Measurements from ENCODE around the gene RPS6KA2. TPM values are rescaled to one million over a fixed set of nuclear protein-coding genes. Genes with fewer than 3 reads are reported as not detected.

Gene RPS6KA2
- total RNA-seq, 1 experiment from 2014 or later: 12.3 TPM

DNA sequence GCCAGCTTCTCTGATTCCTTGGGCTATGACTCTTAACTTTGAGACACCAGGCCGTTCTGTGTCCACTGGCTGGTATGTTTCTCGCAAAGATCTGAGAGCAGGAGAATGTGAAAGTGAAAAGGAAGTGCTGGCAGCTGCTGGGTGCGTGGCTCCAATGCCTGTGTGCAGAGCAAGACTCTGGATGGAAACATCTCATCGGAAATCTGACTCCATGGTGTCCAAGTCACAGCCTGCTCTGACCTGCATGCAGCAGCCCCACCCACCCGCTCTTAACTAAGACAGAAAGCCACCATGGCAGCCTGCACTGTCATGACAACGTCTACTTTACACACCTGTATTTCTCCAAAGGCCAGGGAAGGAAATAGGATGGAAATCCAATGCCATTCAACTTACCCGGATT, 178.0 kb downstream of the RPS6KA2 start:
- DNase-seq: no peak
- no peaks in the 10 kb centered on the region for H3K9me3 ChIP-seq (ENCODE audit: control insufficient read depth, low read depth, low read length)
- H3K27ac ChIP-seq (ENCODE audit: insufficient read length, low read depth, low read length): no peak overlapping the region
- H2AK5ac ChIP-seq (ENCODE audit: insufficient read length, low read length): no peak overlapping the region
- H4K20me1 ChIP-seq (ENCODE audit: control insufficient read depth, insufficient read depth, insufficient read length): peaks cover 5% of the 10 kb centered on the region
- H3K23me2 ChIP-seq (ENCODE audit: insufficient read length, low read depth, low read length, poor library complexity, severe bottlenecking): no peaks in the 10 kb centered on the region
- H3K56ac ChIP-seq (ENCODE audit: insufficient read length, low read depth, low read length): no peak overlapping the region
- H4K91ac ChIP-seq (ENCODE audit: insufficient read length, low read depth, low read length): no peak overlapping the region
- H3K9me3 Mint-ChIP-seq: peaks cover 8 to 9% of the 10 kb centered on the region in 2 experiments; a peak in 4 of 5 replicates
- H3K23ac ChIP-seq (ENCODE audit: insufficient read length, low read depth, low read length): no peak overlapping the region
- H3K4me1 Mint-ChIP-seq: no peaks in the 10 kb centered on the region
- no peak overlapping the region for H3K4ac ChIP-seq (ENCODE audit: low read depth, low read length)
- H3K18ac ChIP-seq (ENCODE audit: insufficient read length, low read depth, low read length): no peak overlapping the region
- no peaks in the 10 kb centered on the region for H3K4me1 ChIP-seq (ENCODE audit: insufficient read depth, low read length)
- H2BK5ac ChIP-seq (ENCODE audit: insufficient read length, low read length): no peak overlapping the region
- TF ChIP-seq, protein P1, sequence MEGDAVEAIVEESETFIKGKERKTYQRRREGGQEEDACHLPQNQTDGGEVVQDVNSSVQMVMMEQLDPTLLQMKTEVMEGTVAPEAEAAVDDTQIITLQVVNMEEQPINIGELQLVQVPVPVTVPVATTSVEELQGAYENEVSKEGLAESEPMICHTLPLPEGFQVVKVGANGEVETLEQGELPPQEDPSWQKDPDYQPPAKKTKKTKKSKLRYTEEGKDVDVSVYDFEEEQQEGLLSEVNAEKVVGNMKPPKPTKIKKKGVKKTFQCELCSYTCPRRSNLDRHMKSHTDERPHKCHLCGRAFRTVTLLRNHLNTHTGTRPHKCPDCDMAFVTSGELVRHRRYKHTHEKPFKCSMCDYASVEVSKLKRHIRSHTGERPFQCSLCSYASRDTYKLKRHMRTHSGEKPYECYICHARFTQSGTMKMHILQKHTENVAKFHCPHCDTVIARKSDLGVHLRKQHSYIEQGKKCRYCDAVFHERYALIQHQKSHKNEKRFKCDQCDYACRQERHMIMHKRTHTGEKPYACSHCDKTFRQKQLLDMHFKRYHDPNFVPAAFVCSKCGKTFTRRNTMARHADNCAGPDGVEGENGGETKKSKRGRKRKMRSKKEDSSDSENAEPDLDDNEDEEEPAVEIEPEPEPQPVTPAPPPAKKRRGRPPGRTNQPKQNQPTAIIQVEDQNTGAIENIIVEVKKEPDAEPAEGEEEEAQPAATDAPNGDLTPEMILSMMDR (conservative IDR thresholded peaks at IDR 0.05): no peak
- H3K27me3 ChIP-seq (ENCODE audit: insufficient read depth, low read length): no peaks in the 10 kb centered on the region
- no peaks in the 10 kb centered on the region for H3K79me2 ChIP-seq (ENCODE audit: insufficient read depth, low read length)
- no peak overlapping the region for H2BK120ac ChIP-seq (ENCODE audit: low read depth, low read length, poor library complexity, severe bottlenecking)
- H3K79me1 ChIP-seq (ENCODE audit: insufficient read depth, low read depth, low read length, poor library complexity, severe bottlenecking): no peaks in the 10 kb centered on the region
- H3K14ac ChIP-seq (ENCODE audit: insufficient read depth, low read length): no peak overlapping the region
- H2BK15ac ChIP-seq (ENCODE audit: low read depth, low read length): no peak overlapping the region
- no peak overlapping the region for H3K4me2 ChIP-seq (ENCODE audit: insufficient read depth, insufficient read length, low read length)
- H2AFZ ChIP-seq (ENCODE audit: low read length): no peak overlapping the region
- no peak overlapping the region for H2BK20ac ChIP-seq (ENCODE audit: low read depth, low read length, poor library complexity, severe bottlenecking)
- H3T11ph ChIP-seq (ENCODE audit: low read length): no peak overlapping the region
- H2BK12ac ChIP-seq (ENCODE audit: insufficient read length, low read depth, low read length): no peak overlapping the region
- WGBS (ENCODE audit: extremely low coverage, insufficient read length, low lambda C conversion rate): no CpG with 5 or more reads among the region's 7 CpGs
- no peak overlapping the region for H3K4me3 Mint-ChIP-seq
- H3K27me3 Mint-ChIP-seq (ENCODE audit: low read depth): no peaks in the 10 kb centered on the region
- H4K5ac ChIP-seq (ENCODE audit: insufficient read length, low read depth, low read length): no peak overlapping the region
- H4K8ac ChIP-seq (replicated peaks; ENCODE audit: insufficient read length, low read depth, low read length): no peak overlapping the region
- peaks cover 32 to 38% (median 37%) of the 10 kb centered on the region in 3 experiments for H3K36me3 Mint-ChIP-seq (ENCODE audit: insufficient read depth in 1 of 3, low read depth in 3 of 3)
- no peak overlapping the region for H3K27ac Mint-ChIP-seq
- no peak overlapping the region for H3K9ac ChIP-seq (ENCODE audit: extremely low read depth, insufficient read length, low read length)
